H9 (cell line): Measurements from ENCODE around the gene STIM2. TPM values are rescaled to one million over a fixed set of nuclear protein-coding genes. Genes with fewer than 3 reads are reported as not detected.

ENCODE experiments used
- DNase-seq: peaks from one replicate; pipeline ENCODE4 v3.0.0-alpha.2; 2017
- H2AFZ ChIP-seq: one replicate; pipeline ENCODE4 v1.6.1; 2013; ENCODE audit warnings: mild to moderate bottlenecking, low read length, control low read depth, moderate library complexity
- H2AK5ac ChIP-seq: 2 replicates; pipeline ENCODE4 v1.6.1; 2013; ENCODE audit warnings: low read length, control low read depth, mixed read lengths; ENCODE audit not compliant: insufficient read length
- H2BK120ac ChIP-seq: one replicate; pipeline ENCODE4 v1.6.1; 2013; ENCODE audit warnings: low read depth, mild to moderate bottlenecking, low read length, control low read depth, inconsistent platforms; ENCODE audit not compliant: poor library complexity, severe bottlenecking
- H2BK12ac ChIP-seq: 2 replicates; pipeline ENCODE4 v1.6.1; 2013; ENCODE audit warnings: low read length, control low read depth, mixed read lengths, low read depth; ENCODE audit not compliant: insufficient read length
- H2BK15ac ChIP-seq: 2 replicates; pipeline ENCODE4 v1.6.1; 2013; ENCODE audit warnings: low read depth, low read length, control low read depth
- H2BK20ac ChIP-seq: one replicate; pipeline ENCODE4 v1.6.1; 2013; ENCODE audit warnings: low read depth, mild to moderate bottlenecking, low read length, control low read depth, inconsistent platforms; ENCODE audit not compliant: poor library complexity, severe bottlenecking
- H2BK5ac ChIP-seq: 2 replicates; pipeline ENCODE4 v1.6.1; 2013; ENCODE audit warnings: low read length, control low read depth, mixed read lengths; ENCODE audit not compliant: insufficient read length
- H3K14ac ChIP-seq: 2 replicates; pipeline ENCODE4 v1.6.1; 2013; ENCODE audit warnings: low read length, control low read depth; ENCODE audit not compliant: insufficient read depth
- H3K18ac ChIP-seq: 2 replicates; pipeline ENCODE4 v1.6.1; 2013; ENCODE audit warnings: low read depth, mild to moderate bottlenecking, mixed read lengths, low read length, control low read depth; ENCODE audit not compliant: insufficient read length
- H3K23ac ChIP-seq: 2 replicates; pipeline ENCODE4 v1.6.1; 2013; ENCODE audit warnings: low read length, control low read depth, mixed read lengths, low read depth; ENCODE audit not compliant: insufficient read length
- H3K23me2 ChIP-seq: 2 replicates; pipeline ENCODE4 v1.6.1; 2013; ENCODE audit warnings: low read depth, mild to moderate bottlenecking, mixed read lengths, low read length, control low read depth; ENCODE audit not compliant: insufficient read length, poor library complexity, severe bottlenecking
- H3K27ac ChIP-seq: 2 replicates; pipeline ENCODE4 v1.5.1; 2013; ENCODE audit warnings: low read length, control low read depth, mixed read lengths, low read depth; ENCODE audit not compliant: insufficient read length
- H3K27me3 ChIP-seq: 2 replicates; pipeline ENCODE4 v1.6.1; 2013; ENCODE audit warnings: low read length, control low read depth, inconsistent platforms; ENCODE audit not compliant: insufficient read depth
- H3K4ac ChIP-seq: 2 replicates; pipeline ENCODE4 v1.6.1; 2013; ENCODE audit warnings: low read depth, mild to moderate bottlenecking, control low read depth, inconsistent platforms, low read length, moderate library complexity
- H3K4me1 ChIP-seq: 2 replicates; pipeline ENCODE4 v1.6.1; 2013; ENCODE audit warnings: low read length, control low read depth, inconsistent platforms; ENCODE audit not compliant: insufficient read depth
- H3K4me2 ChIP-seq: 2 replicates; pipeline ENCODE4 v1.6.1; 2013; ENCODE audit warnings: low read length, control low read depth, mixed read lengths; ENCODE audit not compliant: insufficient read length, insufficient read depth
- H3K56ac ChIP-seq: 2 replicates; pipeline ENCODE4 v1.6.1; 2013; ENCODE audit warnings: low read depth, mild to moderate bottlenecking, mixed read lengths, low read length, control low read depth; ENCODE audit not compliant: insufficient read length
- H3K79me1 ChIP-seq: 2 replicates; pipeline ENCODE4 v1.6.1; 2013; ENCODE audit warnings: low read depth, mild to moderate bottlenecking, moderate library complexity, low read length, control low read depth, inconsistent platforms; ENCODE audit not compliant: insufficient read depth, poor library complexity, severe bottlenecking
- H3K79me2 ChIP-seq: 2 replicates; pipeline ENCODE4 v1.6.1; 2013; ENCODE audit warnings: low read length, control low read depth, inconsistent platforms; ENCODE audit not compliant: insufficient read depth
- H3K9ac ChIP-seq: 2 replicates; pipeline ENCODE4 v1.6.1; 2013; ENCODE audit warnings: low read length, control low read depth, mixed read lengths; ENCODE audit not compliant: insufficient read length; ENCODE audit errors: extremely low read depth
- H3K9me3 ChIP-seq: one replicate; pipeline ENCODE4 v1.6.1; 2013; ENCODE audit warnings: low read depth, low read length, inconsistent platforms; ENCODE audit not compliant: control insufficient read depth
- H3T11ph ChIP-seq: one replicate; pipeline ENCODE4 v1.6.1; 2013; ENCODE audit warnings: mild to moderate bottlenecking, low read length, control low read depth, inconsistent platforms
- H4K20me1 ChIP-seq: one replicate; pipeline ENCODE4 v1.6.1; 2013; ENCODE audit not compliant: control insufficient read depth, insufficient read length, insufficient read depth
- H4K5ac ChIP-seq: 2 replicates; pipeline ENCODE4 v1.6.1; 2013; ENCODE audit warnings: low read depth, mild to moderate bottlenecking, mixed read lengths, low read length, control low read depth; ENCODE audit not compliant: insufficient read length
- H4K8ac ChIP-seq: replicated peaks from 2 replicates; pipeline ENCODE4 v1.6.1; 2013; ENCODE audit warnings: low read length, control low read depth, mixed read lengths, low read depth; ENCODE audit not compliant: insufficient read length
- H4K91ac ChIP-seq: 2 replicates; pipeline ENCODE4 v1.6.1; 2013; ENCODE audit warnings: low read depth, mild to moderate bottlenecking, moderate library complexity, mixed read lengths, low read length, control low read depth; ENCODE audit not compliant: insufficient read length
- H3K27ac Mint-ChIP-seq, 3 experiments: 2 replicates in 2 of 3; 3 replicates in 1 of 3; pipeline ENCODE4 v1.8.0; 2020 to 2021; ENCODE audit warnings: mixed read lengths in 3 of 3, mild to moderate bottlenecking in 1 of 3, moderate library complexity in 1 of 3
- H3K27me3 Mint-ChIP-seq: 2 replicates; pipeline ENCODE4 v1.8.0; 2021; ENCODE audit warnings: low read depth, mild to moderate bottlenecking, moderate library complexity, mixed read lengths
- H3K36me3 Mint-ChIP-seq, 3 experiments: 2 replicates in 2 of 3; 3 replicates in 1 of 3; pipeline ENCODE4 v1.8.0; 2020 to 2021; ENCODE audit warnings: low read depth in 3 of 3, mixed read lengths in 3 of 3; ENCODE audit not compliant: insufficient read depth in 1 of 3
- H3K4me1 Mint-ChIP-seq, 2 experiments: 2 replicates each; pipeline ENCODE4 v1.8.0; 2020; ENCODE audit warnings: mixed read lengths in 2 of 2
- H3K4me3 Mint-ChIP-seq, 2 experiments: 2 replicates in 1 of 2; 3 replicates in 1 of 2; pipeline ENCODE4 v1.8.0; 2020 to 2021; ENCODE audit warnings: mild to moderate bottlenecking in 2 of 2, mixed read lengths in 2 of 2, moderate library complexity in 1 of 2
- H3K9me3 Mint-ChIP-seq, 2 experiments: 2 replicates in 1 of 2; 3 replicates in 1 of 2; pipeline ENCODE4 v1.8.0; 2020; ENCODE audit warnings: mild to moderate bottlenecking in 2 of 2, mixed read lengths in 2 of 2, moderate library complexity in 1 of 2
- CTCF ChIP-seq: fragments of 200-600 bp; sonication (generic); conservative IDR thresholded peaks from 3 replicates; pipeline ENCODE4 v1.8.0; 2021; ENCODE audit warnings: antibody characterized with exemption, mild to moderate bottlenecking
- WGBS: extraction: QIAGEN DNeasy Blood & Tissue Kit; methylation state at CpG from one replicate; pipeline ENCODE4 v1.1.7; 2013; ENCODE audit warnings: missing lambda C conversion rate, low lambda C conversion rate, mixed read lengths; ENCODE audit not compliant: insufficient read length; ENCODE audit errors: extremely low coverage; 5-methylcytosine and 5-hydroxymethylcytosine counted together
- total RNA-seq: library from RNA; stranded (reverse); gene quantifications from 2 replicates; pipeline ENCODE4 v1.2.1, GENCODE V29; 2021

Gene STIM2
- total RNA-seq, 1 experiment from 2014 or later = 26.2 TPM

- no peaks in the 10 kb centered on the region; a peak in 1 of 5 replicates for H3K9me3 Mint-ChIP-seq
- no peak overlapping the region for H3K4ac ChIP-seq
- no peak overlapping the region for H3K18ac ChIP-seq
- no peak overlapping the region for H3K23ac ChIP-seq
- H2BK20ac ChIP-seq = no peak overlapping the region
- no peak overlapping the region for H3K56ac ChIP-seq
- H3K27ac Mint-ChIP-seq = no peak overlapping the region; a peak in 2 of 7 replicates
- no peak for TF ChIP-seq CTCF
- H2BK15ac ChIP-seq = no peak overlapping the region
- H4K20me1 ChIP-seq = no peaks in the 10 kb centered on the region
- H3K27ac ChIP-seq = no peak overlapping the region
- no peak overlapping the region for H2AFZ ChIP-seq
- no peaks in the 10 kb centered on the region; a peak in 1 of 7 replicates for H3K36me3 Mint-ChIP-seq
- H3K9ac ChIP-seq = no peak overlapping the region
- no peaks in the 10 kb centered on the region for H3K23me2 ChIP-seq
- no peak for DNase-seq
- peaks cover 19 to 40% of the 10 kb centered on the region in 2 experiments for H3K4me1 Mint-ChIP-seq
- no peak overlapping the region for H3K4me2 ChIP-seq
- H4K8ac ChIP-seq = no peak overlapping the region
- H2BK120ac ChIP-seq = no peak overlapping the region
- no peak overlapping the region for H4K91ac ChIP-seq
- no peak overlapping the region for H2BK12ac ChIP-seq
- H3K14ac ChIP-seq = no peak overlapping the region
- H3K4me3 Mint-ChIP-seq = no peak overlapping the region
- no peak overlapping the region for H4K5ac ChIP-seq
- no peak overlapping the region for H3T11ph ChIP-seq
- H3K79me1 ChIP-seq = no peaks in the 10 kb centered on the region
- H3K27me3 ChIP-seq = no peaks in the 10 kb centered on the region
- H3K27me3 Mint-ChIP-seq = peaks cover 2% of the 10 kb centered on the region
- no peak overlapping the region for H2BK5ac ChIP-seq
- peaks cover 3% of the 10 kb centered on the region; the same call in 1 of the 2 replicates for H3K4me1 ChIP-seq
- no peaks in the 10 kb centered on the region for H3K79me2 ChIP-seq
- no peak overlapping the region for H2AK5ac ChIP-seq
- WGBS = no CpG with 5 or more reads among the region's 3 CpGs
- no peaks in the 10 kb centered on the region for H3K9me3 ChIP-seq
These were observed 190.1 kb downstream of the STIM2 start for GRCh38 chr4:27050731-27051130.
